PFSK-1 (cell line): ENCODE measurements around the gene LSM7.

Experiments
- POLR2AphosphoS5 ChIP-seq: IDR thresholded peaks from 2 replicates; pipeline ENCODE4 v1.6.1; 2012; ENCODE audit warnings: low read depth, mild to moderate bottlenecking, control low read depth, low read length, moderate library complexity
- SIN3A ChIP-seq: IDR thresholded peaks from 2 replicates; pipeline ENCODE4 v1.6.1; 2012; ENCODE audit warnings: mild to moderate bottlenecking, low read length, moderate library complexity, borderline replicate concordance; ENCODE audit not compliant: insufficient read depth
- TF ChIP-seq, protein P1 (sequence below), 2 experiments: IDR thresholded peaks; 2 replicates each; pipeline versions ENCODE4 v1.6.1 to v1.8.0; 2011 to 2012; ENCODE audit warnings: low read depth in 2 of 2, low read length in 2 of 2, control low read depth in 1 of 2, inconsistent platforms in 1 of 2, mild to moderate bottlenecking in 1 of 2, moderate library complexity in 1 of 2; ENCODE audit not compliant: insufficient read depth in 1 of 2

GRCh38 chr19:2335848-2336247 lies 7.5 kb upstream of the LSM7 start:
- TF ChIP-seq SIN3A (no peak), POLR2AphosphoS5 (no peak)
- TF ChIP-seq, protein P1, sequence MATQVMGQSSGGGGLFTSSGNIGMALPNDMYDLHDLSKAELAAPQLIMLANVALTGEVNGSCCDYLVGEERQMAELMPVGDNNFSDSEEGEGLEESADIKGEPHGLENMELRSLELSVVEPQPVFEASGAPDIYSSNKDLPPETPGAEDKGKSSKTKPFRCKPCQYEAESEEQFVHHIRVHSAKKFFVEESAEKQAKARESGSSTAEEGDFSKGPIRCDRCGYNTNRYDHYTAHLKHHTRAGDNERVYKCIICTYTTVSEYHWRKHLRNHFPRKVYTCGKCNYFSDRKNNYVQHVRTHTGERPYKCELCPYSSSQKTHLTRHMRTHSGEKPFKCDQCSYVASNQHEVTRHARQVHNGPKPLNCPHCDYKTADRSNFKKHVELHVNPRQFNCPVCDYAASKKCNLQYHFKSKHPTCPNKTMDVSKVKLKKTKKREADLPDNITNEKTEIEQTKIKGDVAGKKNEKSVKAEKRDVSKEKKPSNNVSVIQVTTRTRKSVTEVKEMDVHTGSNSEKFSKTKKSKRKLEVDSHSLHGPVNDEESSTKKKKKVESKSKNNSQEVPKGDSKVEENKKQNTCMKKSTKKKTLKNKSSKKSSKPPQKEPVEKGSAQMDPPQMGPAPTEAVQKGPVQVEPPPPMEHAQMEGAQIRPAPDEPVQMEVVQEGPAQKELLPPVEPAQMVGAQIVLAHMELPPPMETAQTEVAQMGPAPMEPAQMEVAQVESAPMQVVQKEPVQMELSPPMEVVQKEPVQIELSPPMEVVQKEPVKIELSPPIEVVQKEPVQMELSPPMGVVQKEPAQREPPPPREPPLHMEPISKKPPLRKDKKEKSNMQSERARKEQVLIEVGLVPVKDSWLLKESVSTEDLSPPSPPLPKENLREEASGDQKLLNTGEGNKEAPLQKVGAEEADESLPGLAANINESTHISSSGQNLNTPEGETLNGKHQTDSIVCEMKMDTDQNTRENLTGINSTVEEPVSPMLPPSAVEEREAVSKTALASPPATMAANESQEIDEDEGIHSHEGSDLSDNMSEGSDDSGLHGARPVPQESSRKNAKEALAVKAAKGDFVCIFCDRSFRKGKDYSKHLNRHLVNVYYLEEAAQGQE (IDR thresholded peaks at IDR 0.05; ENCODE audit: insufficient read depth in 1 of 2, low read depth in 2 of 2, low read length in 2 of 2): no peak
